Fibroblast of skin of right biceps (primary cell): ENCODE results near the gene TOX2.

ENCODE experiments used
- DNase-seq: peaks from one replicate; pipeline ENCODE4 v3.0.0-alpha.2; 2013

Gene TOX2

GRCh38 chr20:44002861-44003260, 88.2 kb downstream of the TOX2 start:
- no peak for DNase-seq

GRCh38 chr20:44003609-44004008, 89.0 kb downstream of the TOX2 start:
- DNase-seq: no peak

- no peak for DNase-seq
These were observed 89.8 kb downstream of the TOX2 start for GRCh38 chr20:44004306-44004915.

GRCh38 chr20:44005661-44006060, 91.0 kb downstream of the TOX2 start:
- DNase-seq: no peak

DNA sequence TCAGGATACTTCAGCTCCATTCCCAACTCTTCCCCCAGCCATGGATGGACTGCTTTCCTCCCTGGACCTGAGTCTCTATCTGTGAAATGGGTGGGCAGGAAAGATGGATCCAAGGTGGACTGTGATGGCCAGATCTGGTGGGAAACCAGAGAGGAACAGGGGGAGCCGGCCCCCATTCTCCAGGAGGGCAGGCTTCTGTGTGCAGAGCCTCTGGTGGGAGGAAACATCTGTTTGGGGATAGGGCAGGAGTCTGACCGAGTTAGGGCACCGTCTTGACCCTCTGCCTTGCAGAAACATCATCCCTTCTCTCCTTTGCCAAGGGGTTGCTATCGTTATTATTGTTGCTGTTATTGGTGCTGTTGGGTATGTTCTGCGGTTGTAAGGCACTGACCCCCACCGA, 91.5 kb downstream of the TOX2 start:
- DNase-seq: no peak

DNA sequence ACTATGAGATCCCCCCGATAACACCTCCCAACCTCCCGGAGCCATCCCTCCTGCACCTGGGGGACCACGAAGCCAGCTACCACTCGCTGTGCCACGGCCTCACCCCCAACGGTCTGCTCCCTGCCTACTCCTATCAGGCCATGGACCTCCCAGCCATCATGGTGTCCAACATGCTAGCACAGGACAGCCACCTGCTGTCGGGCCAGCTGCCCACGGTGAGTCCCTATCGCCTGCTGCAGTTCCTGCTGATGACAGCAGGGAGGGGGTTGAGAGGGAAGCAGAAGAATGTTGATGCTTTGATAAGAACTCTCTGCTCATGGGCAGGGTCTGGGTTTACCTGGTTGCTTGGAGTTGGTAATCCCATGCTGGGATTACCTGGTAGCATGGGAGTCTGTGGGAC, 91.9 kb downstream of the TOX2 start:
- DNase-seq: no peak

DNA sequence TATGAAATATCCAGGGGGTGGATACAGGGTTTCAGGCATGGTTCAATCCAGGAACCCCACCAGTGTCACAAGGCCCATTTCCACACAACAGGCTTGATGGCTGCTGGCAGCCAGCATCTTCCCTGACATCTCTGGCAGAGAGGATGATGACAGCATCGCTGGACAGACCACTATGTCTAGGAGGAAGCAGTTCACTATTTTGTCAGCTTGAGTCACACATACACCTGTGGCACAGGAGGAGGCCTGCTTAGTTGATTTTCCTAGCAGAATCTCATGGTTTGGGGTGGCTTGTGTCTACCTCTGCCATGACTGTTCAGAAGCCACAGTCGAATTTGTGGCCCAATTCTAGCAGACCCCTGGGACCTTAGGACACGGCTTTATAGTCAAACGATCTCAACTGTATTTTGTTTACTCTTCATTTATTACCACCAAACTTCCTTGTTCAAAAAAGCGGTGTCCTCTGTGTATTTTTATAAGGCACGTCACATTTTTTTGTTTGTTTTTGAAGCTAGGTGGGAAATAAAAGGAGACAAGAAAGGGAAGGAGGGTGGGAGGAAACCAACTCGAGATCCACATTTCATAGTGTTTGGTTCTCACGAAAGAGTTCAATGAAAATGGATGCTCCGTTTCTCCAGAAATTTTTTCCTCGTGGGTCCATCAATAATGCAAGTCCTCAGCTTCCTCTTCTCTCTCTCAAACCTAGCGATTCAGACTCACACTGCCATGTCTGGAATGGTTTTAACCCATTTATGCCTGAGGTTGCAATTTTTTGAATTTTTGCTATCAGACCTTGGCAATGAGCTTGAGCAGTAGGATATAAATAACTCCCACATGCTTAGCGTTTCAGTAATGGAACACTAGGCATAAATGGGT, 94.4 kb downstream of the TOX2 start:
- no peak for DNase-seq

- no peak for DNase-seq
These were observed 95.0 kb downstream of the TOX2 start for GRCh38 chr20:44009679-44009992.

- no peak for DNase-seq
These were observed 95.6 kb downstream of the TOX2 start for GRCh38 chr20:44010162-44010704.

DNA sequence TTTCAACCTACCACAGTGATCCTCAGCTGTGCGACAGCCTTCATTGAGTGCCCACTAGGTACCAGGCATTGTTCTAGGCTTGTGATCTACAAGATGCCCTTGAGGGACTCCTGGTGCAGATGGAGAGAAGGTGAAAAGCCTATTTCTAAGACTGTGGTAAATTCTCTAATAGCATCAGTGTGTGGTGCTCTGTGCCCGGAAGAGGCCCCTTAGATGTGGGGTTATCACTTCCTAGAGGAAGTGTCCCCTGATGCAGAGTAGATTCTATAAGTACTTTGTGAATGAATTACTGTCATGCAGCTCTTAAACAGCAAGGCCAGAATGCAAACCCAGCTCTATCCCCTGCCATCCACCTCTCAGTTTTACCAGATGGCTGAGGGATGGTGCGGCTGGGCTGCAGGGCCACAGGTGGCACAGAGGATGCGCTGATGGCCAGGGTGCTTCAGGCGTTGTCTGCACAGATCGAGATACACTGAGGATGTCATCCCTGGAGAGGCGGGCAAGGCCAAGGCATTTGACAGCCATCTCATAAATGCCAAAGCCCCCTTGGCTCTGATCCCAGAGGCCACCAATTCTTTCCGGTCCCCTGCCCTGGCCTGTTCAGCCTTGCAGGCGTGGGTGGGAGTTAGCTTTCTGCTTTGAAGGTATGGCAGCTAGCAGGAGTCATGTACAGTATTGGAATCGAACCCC, 96.7 kb downstream of the TOX2 start:
- DNase-seq: no peak

DNA sequence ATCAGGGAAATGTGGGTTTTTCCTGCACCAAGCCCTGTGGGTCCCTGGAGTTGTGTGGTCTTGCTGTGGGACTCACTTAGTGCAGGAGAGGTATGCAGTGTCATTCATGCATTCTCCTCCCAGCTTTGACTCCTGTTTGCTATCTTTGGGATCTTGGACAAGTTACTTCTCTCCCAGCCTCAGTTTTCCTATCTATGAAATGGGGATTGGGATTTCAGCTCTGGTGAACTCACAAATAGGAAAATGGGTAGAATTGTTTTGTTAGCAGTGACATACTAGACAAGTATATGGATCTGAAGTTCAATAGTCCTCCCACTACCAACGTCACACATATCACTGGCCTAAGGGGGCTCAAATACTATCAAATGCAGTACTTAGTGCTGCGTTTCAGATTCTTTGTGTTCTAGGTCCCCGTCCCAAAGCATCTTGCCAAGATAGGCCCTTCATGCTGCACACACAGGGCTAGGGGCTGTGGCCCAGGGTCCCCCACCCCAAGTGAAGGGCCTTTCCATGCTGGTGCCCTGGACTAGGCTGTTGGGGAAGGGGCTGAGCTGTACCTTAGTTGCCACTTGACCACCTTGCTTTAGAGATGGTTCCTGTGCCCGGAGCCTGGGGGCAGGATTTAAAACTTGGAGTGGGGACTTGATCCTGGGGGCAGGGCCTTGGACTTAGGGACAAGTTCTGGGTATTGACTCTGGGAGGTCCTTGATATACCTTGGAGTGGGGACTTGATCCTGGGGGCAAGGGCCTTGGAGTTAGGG, 98.0 kb downstream of the TOX2 start:
- no peak for DNase-seq

DNA sequence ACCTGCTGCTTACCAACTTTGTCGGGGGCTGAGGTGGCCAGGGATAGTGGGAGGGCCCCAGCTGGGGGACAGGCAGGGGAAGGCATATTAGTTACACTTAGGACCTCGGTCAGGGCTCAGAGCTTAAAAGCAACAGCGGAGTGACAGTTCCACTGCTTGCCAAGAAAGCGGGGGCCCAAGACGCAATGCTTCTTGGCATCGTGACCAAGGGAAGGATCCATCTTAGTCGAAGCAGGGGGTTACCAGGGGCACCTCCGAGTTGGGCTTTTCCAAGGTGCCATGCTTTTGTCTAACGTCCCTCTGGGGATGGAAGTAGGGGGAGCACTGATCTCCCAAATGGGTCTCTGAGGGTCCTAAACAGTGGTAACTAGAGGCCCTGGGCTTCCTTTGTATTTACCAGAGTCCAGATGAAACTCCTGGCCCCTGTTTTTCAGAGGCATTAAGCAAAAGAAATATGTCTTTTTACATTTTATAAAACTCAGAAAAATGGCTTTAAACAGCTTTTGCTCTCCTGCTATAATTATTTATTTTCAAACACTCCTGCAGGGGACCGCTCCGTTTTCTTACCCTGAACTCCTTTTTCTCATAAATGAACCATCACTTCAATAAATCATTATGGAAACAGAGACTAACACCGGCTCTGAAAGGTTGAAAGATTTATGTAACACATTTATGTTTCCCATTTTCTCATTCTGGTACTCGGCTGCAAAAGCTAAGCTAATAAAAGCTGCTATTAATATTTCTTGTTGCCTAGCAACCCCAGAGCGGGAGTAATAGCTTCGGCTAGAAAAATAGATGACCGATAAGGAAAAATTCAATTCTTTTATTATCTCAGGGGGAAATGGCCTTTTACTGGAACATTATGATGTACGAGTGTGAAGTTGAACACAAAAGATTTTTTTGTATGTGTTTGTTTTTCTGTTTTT, 100.4 kb downstream of the TOX2 start:
- DNase-seq: peak; percentile 55

DNA sequence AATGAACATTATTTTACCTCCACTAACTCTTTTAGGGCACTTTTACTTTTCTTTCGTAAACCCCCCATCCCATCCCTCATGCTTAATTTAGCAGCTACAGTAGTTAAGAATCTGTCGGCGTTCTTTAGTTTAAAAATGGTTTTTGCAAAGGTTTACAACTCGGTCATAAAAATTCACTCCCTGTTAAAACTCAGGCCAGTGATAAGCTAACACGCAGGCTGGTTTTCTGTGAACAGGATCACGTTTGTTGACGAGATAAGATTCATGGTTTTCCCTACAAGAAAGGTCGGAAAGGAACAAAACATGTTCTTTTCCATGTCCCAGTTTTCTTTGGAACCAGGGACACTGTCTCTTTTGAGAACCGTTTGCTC, 101.1 kb downstream of the TOX2 start:
- DNase-seq: no peak

- no peak for DNase-seq
These were observed 101.9 kb downstream of the TOX2 start for GRCh38 chr20:44016525-44016924.

- DNase-seq: no peak
These were observed 102.6 kb downstream of the TOX2 start for GRCh38 chr20:44017211-44017610.

DNA sequence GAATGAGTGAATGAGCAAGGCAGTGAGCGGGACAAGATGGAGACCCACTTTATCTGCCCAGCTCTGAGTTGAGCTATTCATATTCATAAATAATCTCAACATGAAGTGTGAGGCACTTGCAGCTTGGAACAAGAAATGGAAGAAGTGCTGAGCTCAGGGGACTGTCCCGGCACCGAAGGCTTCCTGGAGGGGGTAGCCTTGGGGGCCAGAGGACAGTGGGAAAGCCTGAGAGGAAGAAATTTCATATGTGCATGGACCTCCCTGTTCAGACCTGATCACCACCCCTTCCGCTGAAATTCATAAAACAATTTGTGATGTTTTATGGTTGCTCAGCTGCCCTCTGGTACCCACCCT, 103.2 kb downstream of the TOX2 start:
- DNase-seq: no peak

- DNase-seq: peak; percentile 97
These were observed 103.7 kb downstream of the TOX2 start for GRCh38 chr20:44018259-44018941.

DNA sequence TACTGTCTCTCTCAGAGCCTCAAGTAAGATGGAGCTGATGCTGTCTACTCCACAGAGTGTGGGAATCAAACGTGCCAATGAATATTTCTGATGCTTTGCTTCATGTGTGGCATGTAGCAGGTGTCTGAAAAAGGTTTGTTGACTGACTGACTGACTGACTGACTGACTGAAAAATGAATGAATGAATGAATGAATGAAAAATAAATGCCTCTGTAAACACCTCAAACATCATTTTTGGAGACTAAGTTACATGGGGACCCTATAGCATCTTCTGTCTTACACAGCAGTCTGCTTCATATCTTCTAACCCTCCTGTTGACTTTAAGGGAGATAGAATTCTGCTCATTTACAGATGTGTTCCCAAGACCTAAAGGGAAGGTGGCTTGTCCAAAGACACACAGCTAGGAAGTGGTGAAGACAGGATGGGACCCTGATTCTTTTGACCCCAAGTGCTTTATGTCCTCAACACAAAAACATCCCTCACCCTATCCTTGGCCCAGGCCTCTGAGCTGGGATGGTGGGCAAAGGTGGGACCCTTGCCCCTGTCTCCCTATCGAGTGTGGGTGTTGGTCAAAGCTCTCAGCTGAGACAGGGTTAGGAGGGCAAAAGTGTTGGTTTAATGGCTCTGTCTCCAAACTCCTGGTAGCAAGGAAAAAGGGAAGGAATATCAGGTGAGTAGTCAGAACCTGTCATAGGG, 104.4 kb downstream of the TOX2 start:
- no peak for DNase-seq

GRCh38 chr20:44019638-44020335, 105.1 kb downstream of the TOX2 start:
- peak; percentile 39 for DNase-seq
